HFFc6 (cell line): ENCODE results near the gene ISM1. TPM values are rescaled to one million over a fixed set of nuclear protein-coding genes. Genes with fewer than 3 reads are reported as not detected.

Experiments used
- DNase-seq: peaks from one replicate; pipeline ENCODE4 v3.0.0-alpha.2; 2018
- H3K27ac Mint-ChIP-seq: 2 replicates; pipeline ENCODE4 v1.8.0; 2020; ENCODE audit warnings: mild to moderate bottlenecking, mixed read lengths
- H3K27me3 Mint-ChIP-seq: 2 replicates; pipeline ENCODE4 v1.8.0; 2021; ENCODE audit warnings: mild to moderate bottlenecking, moderate library complexity, mixed read lengths; ENCODE audit not compliant: insufficient read depth
- H3K36me3 Mint-ChIP-seq: 2 replicates; pipeline ENCODE4 v1.8.0; 2021; ENCODE audit warnings: low read depth, mixed read lengths
- H3K4me1 Mint-ChIP-seq: 2 replicates; pipeline ENCODE4 v1.8.0; 2020; ENCODE audit warnings: low read depth, mixed read lengths
- H3K4me3 Mint-ChIP-seq: 2 replicates; pipeline ENCODE4 v1.8.0; 2020; ENCODE audit warnings: mild to moderate bottlenecking, moderate library complexity, mixed read lengths
- H3K9me3 Mint-ChIP-seq: 2 replicates; pipeline ENCODE4 v1.8.0; 2020; ENCODE audit warnings: mild to moderate bottlenecking, mixed read lengths
- CTCF ChIP-seq: fragments of 200-600 bp; sonication (generic); IDR thresholded peaks from 2 replicates; pipeline ENCODE4 v1.5.0; 2021; ENCODE audit warnings: antibody characterized with exemption, mild to moderate bottlenecking
- total RNA-seq, 6 experiments: library from RNA; stranded (reverse); fragmentation: NEBNext Ultra II Directional; extraction: Animal tissue kit (Norgen Biotek cat#: 25700); gene quantifications; 2 replicates in 1 of 6; 3 replicates in 5 of 6; pipeline ENCODE4 v1.2.3, GENCODE V29; 2021

The ISM1 gene
- total RNA-seq, 6 experiments from 2014 or later: 0.07 TPM; not detected in 5

DNA sequence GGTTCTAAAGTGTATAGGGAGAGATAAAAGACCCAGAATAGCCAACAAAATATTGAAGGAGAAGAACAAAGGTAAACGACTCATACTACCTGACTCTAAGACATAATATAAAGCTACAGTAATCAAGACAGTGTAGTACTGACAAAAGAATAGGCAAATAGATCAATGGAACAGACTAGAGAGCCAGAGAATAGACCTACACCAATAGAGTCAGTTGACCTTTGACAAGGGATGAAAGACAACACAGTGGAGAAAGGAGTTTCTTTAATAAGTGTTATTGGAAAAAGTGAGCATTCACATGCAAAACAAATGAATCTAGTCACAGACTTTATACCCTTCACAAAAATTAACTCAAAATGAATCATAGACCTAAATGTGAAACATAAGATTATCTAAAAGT lies 96.4 kb downstream of the ISM1 start:
- H3K9me3 Mint-ChIP-seq: no peaks in the 10 kb centered on the region; the same call in none of the 2 replicates
- DNase-seq: no peak
- no peaks in the 10 kb centered on the region for H3K36me3 Mint-ChIP-seq
- no peak overlapping the region for H3K4me3 Mint-ChIP-seq
- H3K4me1 Mint-ChIP-seq: no peaks in the 10 kb centered on the region
- H3K27me3 Mint-ChIP-seq: peaks cover 5% of the 10 kb centered on the region
- no peak overlapping the region for H3K27ac Mint-ChIP-seq
- TF ChIP-seq CTCF: no peak

- Mint-ChIP-seq H3K4me1 (no peaks in the 10 kb centered on the region), H3K9me3 (no peaks in the 10 kb centered on the region; the same call in none of the 2 replicates), H3K36me3 (no peaks in the 10 kb centered on the region), H3K4me3 (no peak overlapping the region), H3K27ac (no peak overlapping the region), H3K27me3 (peaks cover 2% of the 10 kb centered on the region; the same call in 1 of the 2 replicates)
- TF ChIP-seq CTCF: no peak
- DNase-seq: no peak
These were observed 97.9 kb downstream of the ISM1 start for GRCh38 chr20:13318871-13319521.

- Mint-ChIP-seq H3K27ac (no peak overlapping the region), H3K4me3 (no peak overlapping the region), H3K9me3 (no peaks in the 10 kb centered on the region; the same call in 1 of the 2 replicates), H3K36me3 (no peaks in the 10 kb centered on the region), H3K27me3 (peaks cover 9% of the 10 kb centered on the region; the same call in 1 of the 2 replicates), H3K4me1 (no peaks in the 10 kb centered on the region)
- DNase-seq: no peak
- TF ChIP-seq CTCF: no peak
These were observed 99.6 kb downstream of the ISM1 start for GRCh38 chr20:13320702-13321101.

- Mint-ChIP-seq H3K4me3 (no peak overlapping the region), H3K27me3 (peaks cover 9% of the 10 kb centered on the region; the same call in 1 of the 2 replicates), H3K4me1 (no peaks in the 10 kb centered on the region), H3K27ac (no peak overlapping the region), H3K9me3 (no peaks in the 10 kb centered on the region; the same call in 1 of the 2 replicates), H3K36me3 (no peaks in the 10 kb centered on the region)
- no peak for DNase-seq
- TF ChIP-seq CTCF: no peak
These were observed 100.3 kb downstream of the ISM1 start for GRCh38 chr20:13321416-13321815.

DNA sequence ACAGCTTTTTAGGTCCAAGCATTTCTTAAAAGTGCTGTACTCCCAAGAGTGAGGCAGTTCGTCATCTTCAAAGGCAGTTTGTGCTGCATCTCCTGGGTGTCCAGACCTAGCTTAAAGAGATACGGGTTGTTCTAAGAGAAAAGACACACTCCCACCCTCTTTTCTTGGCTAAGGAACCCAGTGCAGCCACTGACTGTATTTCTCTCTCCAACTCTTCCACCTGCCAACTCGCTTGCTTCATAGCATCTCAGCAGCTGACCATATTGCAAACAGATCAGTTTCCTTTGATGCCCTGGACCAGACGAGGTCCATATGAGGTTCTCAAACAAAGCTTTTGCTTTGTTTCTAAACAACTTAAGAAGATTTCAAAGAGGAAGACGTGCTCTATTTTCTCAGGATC lies 101.1 kb downstream of the ISM1 start:
- DNase-seq: no peak
- Mint-ChIP-seq H3K4me3 (no peak overlapping the region), H3K27ac (no peak overlapping the region), H3K4me1 (no peaks in the 10 kb centered on the region), H3K36me3 (no peaks in the 10 kb centered on the region), H3K27me3 (peaks cover 9% of the 10 kb centered on the region; the same call in 1 of the 2 replicates), H3K9me3 (no peaks in the 10 kb centered on the region; the same call in 1 of the 2 replicates)
- TF ChIP-seq CTCF: no peak
